Measurements from ENCODE around the gene PLXNB1.

The PLXNB1 gene

DNA sequence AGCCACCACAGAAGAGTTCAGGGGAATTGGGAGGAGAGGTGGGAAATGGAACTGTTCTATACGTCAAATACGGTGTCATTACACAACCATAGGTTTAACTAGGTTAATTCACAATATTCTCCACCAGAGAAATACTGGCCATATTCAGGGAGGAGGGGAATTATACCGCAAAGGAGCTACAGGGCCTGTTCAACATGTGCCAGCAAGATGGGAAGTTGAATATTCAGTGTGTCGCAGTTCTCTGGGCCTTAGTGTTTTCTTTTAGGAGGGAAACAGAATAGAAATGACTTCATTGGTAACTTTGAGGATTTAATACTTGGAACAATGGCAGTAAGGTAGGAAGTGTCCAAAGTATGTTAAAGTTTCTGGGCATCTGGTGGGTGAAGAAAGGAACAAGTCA is 75.9 kb downstream of the PLXNB1 start:
- DNase-seq = no peak
- in situ Hi-C loops (cut with HindIII; ENCODE audit: low pct_ligation_motif_present, low pct_unique_long_range_greater_than_20kb, low sequenced_read_pairs) = no loop called here

Data from ACHN (cell line).